ENCODE data around the gene ACTR1B.
A peak's percentile ranks its signal among the peaks of the same experiment; 100 is the strongest.
"Not testable (repeated sequence)": the region's sequence is repeated elsewhere in the genome, so short reads cannot be mapped to it uniquely, and the experiment has no call there.

The ACTR1B gene

DNA sequence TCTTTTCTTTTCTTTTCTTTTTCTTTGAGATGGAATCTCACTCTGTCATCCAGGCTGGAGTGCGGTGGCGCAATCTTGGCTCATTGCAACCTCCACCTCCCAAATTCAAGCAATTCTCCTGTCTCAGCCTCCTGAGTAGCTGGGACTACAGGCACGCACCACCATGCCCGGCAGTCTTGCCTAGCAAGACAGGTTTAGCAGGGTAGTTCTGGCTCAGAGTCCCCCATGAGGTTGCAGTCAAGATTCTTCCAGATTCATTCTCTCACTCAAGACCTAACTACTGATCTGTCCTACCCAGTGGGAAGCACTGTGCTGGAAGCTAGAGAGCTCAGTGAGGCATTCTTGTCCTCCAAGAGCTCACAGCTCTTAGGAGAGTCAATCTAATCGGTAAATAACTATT, 31.9 kb upstream of the ACTR1B start:
- no peak for DNase-seq (ENCODE audit: low read depth, low spot score)
- H3K4me3 ChIP-seq (ENCODE audit: low read length) = no peak overlapping the region

DNA sequence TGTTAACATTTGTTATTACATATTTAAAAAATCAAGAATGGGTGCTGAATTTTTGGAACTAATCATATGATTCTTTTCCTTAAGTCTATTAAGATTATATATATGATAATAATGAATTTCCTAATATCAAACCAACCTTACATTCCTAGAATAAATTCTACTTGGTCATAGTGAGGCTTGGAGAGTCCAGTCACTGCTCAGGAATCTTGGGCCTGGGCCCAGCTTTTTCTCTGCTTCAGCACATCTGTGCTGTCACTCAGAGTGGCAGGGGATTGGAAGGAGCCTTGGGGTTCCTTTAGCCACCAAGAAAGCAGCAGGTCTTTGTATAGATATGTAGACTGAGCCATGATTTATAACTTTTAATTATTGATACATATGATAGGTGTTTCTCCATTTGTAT, 29.6 kb upstream of the ACTR1B start:
- no peak overlapping the region for H3K4me3 ChIP-seq (ENCODE audit: low read length)
- DNase-seq (ENCODE audit: low read depth, low spot score) = no peak

DNA sequence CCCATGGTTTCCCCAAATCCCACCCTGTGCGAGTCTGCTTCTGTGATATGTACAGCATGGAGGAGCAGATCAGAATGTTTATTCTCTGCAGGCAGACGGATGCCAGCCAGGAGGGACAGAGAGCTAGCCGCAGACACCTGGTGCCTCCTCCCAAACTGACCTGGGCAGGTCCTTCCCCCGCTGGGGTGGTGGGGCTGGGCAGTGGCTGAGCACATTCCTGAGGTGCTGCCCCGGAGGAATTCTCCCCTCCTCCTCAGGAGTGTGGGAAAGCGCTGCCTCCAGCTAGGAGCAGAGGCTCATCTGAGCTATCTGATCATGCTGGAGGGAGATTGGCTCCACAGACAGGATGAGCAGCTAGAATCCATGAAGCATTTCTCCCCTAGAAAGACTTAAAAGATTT, 27.3 kb upstream of the ACTR1B start:
- H3K4me3 ChIP-seq (ENCODE audit: low read length) = no peak overlapping the region
- no peak for DNase-seq (ENCODE audit: low read depth, low spot score)

DNA sequence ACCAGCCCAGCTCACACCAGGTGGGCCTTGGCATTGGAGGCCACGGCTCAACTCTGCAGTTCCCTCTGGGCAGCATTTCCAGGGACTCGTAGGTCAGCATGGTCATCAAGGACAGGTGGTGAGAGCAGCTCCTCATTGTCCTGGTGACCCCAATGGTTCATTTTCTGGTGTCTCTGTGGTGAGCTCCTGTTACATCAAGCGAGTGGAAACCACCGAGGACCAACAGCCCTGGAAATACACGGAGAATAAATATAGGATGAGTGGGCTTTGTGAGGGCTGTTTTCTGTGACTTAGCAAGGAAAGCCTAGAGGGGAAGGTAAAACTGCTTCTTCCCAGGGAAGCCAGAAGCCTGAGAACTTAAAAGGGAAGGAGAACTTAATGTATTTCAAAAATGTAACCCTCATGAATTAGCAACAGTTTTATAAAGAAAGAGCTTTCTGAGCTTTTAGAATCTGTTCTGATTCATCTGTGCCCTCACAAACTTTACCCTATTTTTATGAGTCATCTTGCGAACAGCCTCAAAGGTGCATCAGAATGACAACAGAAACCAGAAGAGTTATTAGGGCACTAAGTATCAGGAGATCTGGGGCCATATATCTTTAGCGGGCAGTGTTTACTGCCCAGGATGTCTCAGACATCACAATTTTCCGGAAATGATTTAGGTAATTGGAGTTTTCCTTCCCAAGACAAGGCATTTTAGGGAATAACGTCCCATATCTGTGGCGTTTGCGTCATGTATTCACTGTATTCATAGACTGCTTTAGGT, 24.4 kb upstream of the ACTR1B start:
- DNase-seq (ENCODE audit: low read depth, low spot score) = no peak
- no peak overlapping the region for H3K4me3 ChIP-seq (ENCODE audit: low read length)

DNA sequence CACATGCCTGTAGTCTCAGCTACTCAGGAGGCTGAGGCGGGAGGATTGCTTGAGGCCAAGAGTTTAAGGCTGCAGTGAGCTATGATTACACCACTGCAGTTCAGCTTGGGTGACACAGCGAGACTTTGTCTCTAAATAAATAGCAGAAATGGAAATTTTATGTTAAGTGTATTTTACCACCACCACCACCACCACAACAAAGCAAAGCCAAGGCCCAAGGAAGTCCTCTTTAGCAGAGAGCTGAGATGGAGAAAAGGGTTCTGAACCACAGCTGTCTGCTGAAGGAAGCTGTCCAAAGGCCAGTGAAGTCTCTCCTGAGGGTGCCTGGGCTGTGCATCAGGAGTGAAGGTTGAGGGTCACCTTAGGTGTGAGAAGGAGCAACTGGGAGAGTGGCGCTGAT, 23.4 kb upstream of the ACTR1B start:
- H3K4me3 ChIP-seq (ENCODE audit: low read length); DNase-seq (ENCODE audit: low read depth, low spot score): not testable (repeated sequence)

DNA sequence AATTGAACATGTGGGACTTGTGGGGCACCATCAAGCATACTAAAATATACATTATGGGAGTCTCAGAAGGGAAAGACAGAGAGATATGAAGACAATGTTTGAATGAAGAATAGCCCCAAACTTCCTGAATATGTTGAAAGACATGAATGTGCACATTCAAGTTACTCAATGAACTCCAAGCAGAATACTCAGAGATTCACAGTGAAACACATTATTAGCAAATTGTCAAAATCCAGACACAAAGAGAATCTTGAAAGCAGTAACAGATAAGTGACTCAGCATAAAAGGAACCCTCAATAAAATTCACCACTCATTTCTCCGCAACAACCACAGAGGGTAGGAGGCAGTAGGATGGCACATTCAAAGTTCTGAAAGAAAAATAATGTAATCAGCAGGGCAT, 14.5 kb upstream of the ACTR1B start:
- DNase-seq (ENCODE audit: low read depth, low spot score) = no peak
- H3K4me3 ChIP-seq (ENCODE audit: low read length) = no peak overlapping the region

DNA sequence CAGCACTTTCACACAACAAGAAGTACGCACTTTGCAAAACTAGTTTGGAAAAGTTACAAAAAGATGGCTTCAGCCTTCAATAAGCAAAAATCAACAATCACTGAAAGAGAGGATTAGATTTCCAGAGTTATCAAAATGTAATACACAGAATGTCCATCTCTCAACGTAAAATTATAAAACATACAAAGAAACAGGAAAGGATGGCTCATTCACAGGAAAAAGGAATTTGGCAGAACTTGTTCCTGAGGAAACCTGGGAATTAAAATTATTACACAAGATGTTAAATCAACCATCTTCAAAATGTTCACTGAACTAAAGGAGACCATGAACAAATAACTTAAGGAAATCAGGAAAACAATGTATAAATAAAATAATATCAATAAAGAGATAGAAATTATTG, 13.6 kb upstream of the ACTR1B start:
- DNase-seq (ENCODE audit: low read depth, low spot score) = no peak
- H3K4me3 ChIP-seq (ENCODE audit: low read length) = no peak overlapping the region

DNA sequence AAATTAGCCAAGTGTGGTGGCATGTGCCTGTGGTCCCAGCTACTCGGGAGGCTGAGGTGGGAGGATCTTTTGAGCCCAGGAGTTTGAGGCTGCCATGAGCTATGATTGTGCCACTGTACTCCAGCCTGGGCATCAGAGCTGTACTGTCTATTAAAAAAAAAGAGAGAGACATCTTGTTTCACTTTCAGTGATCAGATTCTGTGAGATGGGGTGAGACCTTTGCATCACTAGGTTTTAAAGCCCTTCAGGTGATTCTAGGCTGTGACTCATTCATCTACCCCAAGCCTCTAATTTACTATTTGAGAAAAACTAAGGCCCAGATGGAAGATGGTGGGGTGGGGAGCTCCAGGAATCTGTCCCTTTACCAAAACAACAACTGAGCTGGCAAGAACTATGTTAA, 12.8 kb upstream of the ACTR1B start:
- DNase-seq (ENCODE audit: low read depth, low spot score) = no peak
- no peak overlapping the region for H3K4me3 ChIP-seq (ENCODE audit: low read length)

DNA sequence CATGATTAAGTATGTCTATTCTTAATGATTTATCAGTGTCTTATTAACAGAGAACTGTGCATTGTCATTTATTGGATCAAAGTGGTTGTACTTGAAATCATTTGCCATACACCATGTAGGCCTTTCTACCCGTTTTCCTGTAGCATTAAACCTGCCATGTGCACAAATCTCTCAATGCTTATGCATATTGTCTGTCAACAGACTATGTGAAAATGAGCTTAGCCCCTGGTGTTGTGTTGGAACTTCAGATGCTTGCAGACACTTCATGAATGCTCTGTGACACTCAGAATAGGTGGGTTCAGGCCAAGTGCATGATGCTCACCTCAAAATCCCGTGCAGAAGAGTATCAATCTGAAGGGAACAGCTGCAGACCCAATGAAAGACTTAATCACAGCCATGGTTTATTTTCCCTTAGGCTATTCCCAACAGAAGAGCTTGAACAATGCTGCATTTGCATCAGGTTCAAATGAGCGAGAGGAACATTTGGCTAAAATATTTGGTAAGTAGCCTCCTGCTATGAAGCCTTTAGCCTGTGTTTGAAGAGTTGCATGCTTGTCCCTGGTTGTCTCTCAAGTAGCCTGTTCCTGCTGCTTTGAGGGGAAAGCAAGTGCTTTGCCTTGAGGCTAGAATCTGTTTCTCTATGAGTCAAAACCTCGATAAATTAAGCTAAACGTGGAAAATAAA, 11.7 kb upstream of the ACTR1B start:
- no peak for DNase-seq (ENCODE audit: low read depth, low spot score)
- no peak overlapping the region for H3K4me3 ChIP-seq (ENCODE audit: low read length)

DNA sequence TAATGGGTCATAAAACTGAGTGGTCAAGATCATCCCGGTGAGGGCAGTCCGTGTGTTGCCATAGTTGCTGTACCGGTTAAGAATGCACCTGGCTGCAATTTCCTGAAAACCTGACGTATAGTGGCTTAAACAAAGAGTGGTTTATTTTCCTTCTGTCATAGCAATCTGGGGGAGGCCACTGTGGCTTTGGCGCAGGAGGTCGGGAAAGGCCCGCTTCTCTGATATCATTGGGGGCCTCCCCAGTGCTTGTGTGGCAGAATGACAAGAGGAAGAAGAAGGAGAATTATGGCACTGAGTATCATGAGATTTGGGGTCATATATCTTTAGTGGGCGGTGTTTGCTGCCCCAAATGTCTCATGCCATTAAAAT, 10.1 kb upstream of the ACTR1B start:
- no peak overlapping the region for H3K4me3 ChIP-seq (ENCODE audit: low read length)
- no peak for DNase-seq (ENCODE audit: low read depth, low spot score)

DNA sequence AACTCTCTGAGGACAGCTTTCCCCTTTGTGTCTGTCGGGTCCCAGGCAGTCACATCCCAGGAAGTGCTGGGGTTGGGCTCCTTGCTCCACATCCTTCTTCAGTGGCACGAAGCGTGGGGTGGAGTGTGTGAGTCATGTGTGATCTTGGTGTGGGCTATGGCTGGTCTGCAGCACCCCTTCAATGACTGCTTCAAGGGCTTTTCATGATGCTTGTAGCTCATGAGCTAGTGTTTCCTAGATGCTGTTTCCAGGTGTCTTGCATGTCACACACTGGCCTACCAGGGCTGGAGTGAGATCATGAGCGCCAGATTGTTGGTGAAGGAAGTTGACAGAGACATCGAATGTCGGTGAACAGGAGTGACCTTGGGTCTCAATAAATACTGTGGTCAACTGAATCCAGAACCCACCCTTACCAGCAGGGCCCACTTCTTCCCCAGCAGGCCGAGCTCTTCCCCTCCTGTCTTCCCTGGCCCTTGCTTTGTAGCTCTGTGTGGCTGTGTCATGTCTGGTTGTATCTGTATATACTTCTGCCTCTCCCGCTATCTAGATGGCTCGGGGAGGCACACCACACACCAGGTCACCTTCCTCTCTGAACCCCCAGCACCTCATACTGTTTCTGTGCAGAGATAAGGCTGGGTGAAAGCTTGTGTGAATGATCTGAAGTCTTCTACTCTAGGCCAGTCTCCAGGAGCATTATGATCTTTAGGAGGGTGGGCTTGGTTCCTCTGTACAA, 9.5 kb upstream of the ACTR1B start:
- H3K4me3 ChIP-seq (ENCODE audit: low read length) = no peak overlapping the region
- DNase-seq (ENCODE audit: low read depth, low spot score) = no peak

DNA sequence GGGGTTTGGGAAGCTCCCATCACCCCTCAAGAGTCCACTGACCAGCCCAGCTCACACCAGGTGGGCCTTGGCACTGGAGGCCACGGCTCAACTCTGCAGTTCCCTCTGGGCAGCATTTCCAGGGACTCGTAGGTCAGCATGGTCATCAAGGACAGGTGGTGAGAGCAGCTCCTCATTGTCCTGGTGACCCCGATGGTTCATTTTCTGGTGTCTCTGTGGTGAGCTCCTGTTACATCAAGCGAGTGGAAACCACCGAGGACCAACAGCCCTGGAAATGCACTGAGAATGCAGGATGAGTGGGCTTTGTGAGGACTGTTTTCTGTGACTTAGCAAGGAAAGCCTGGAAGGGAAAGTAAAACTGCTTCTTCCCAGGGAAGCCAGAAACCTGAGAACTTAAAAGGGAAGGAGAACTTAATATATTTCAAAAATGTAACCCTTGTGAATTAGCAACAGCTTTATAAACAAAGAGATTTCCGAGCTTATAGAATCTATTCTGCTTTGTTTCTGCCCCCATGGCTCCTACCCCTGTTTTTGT, 8.8 kb upstream of the ACTR1B start:
- DNase-seq (ENCODE audit: low read depth, low spot score); H3K4me3 ChIP-seq (ENCODE audit: low read length): not testable (repeated sequence)

DNA sequence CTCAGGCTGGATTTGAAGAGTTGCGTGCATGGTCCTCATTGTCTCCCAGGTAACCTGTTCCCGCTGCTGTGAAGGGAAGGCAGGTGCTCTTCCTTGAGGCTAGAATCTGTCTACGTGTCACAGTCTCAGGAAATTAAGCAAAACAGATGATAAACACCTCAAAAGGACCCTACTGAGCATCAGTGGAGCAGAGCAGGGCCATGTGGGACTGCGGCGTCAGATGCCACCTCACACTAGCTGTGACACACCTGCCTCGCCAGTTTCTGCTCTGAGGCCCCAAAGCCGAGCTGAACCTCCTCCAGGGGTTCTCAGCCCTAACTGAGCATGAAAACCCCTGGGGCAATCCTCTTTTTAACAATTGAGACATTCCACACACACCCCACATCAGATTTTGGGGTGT, 7.7 kb upstream of the ACTR1B start:
- no peak overlapping the region for H3K4me3 ChIP-seq (ENCODE audit: low read length)
- DNase-seq (ENCODE audit: low read depth, low spot score) = no peak

DNA sequence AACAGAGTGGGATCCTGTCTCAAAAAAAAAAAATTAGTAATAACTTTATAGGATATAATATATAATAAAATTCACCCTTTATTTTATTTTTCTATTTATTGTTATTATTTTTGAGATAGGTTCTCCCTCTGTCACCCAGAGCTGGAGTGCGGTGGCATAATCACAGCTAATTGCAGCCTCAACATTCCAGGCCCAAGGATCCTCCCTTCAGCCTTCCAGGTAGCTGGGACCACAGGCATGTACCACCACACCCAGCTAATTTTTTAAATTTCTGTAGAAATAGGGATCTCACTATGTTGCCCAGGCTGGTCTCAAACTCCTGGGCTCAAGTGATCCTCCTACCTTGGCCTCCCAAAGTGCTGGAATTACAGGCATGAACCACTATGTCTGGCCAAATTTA, 6.6 kb upstream of the ACTR1B start:
- H3K4me3 ChIP-seq (ENCODE audit: low read length) = no peak overlapping the region
- no peak for DNase-seq (ENCODE audit: low read depth, low spot score)

DNA sequence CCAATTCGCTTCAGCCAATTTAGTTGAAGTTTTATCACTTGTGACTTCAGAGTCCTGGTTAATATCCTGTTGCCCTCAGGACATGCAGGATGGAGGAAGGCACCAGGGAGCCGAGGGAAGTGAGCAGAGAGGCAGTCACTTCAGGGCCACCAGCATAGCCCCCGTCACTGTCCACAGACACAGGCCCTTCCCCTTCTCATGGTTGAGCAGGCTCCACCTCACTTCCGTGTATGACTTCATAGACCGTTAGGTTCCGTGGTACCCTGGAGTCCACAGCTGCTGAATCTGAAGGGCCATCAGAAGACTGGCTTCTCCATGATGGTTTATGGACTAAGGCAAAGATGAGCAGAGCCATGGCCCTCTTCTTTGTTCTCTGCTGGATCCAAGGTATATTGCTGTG, 5.6 kb upstream of the ACTR1B start, which contains the start of gene C2orf92:
TSS of gene C2orf92 (plus strand) at position 266 of the 400 bp plus-strand sequence. CDS start at position 342, 76 bp downstream.
- H3K4me3 ChIP-seq (ENCODE audit: low read length) = no peak within 1 kb of the TSS
- DNase-seq (ENCODE audit: low read depth, low spot score) = no peak

DNA sequence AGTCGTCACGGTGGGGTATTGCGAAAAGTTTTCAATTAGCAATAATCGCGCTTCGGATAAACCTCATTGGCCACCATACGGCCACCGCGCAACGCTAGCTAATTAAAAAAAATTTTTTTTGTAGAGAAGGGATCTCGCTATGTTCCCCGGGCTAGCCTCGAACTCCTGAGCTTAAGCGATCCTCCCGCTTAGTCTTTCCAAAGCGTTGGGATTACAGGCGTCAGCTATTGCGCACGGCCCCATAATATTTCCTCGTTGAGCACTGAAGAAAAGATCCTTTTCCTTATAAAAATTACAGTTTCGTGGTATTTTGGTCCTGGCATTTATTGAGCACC, 759 bp upstream of the ACTR1B start:
- peak overlapping the region; percentile 71 for H3K4me3 ChIP-seq (ENCODE audit: low read length)
- DNase-seq (ENCODE audit: low read depth, low spot score) = no peak

DNA sequence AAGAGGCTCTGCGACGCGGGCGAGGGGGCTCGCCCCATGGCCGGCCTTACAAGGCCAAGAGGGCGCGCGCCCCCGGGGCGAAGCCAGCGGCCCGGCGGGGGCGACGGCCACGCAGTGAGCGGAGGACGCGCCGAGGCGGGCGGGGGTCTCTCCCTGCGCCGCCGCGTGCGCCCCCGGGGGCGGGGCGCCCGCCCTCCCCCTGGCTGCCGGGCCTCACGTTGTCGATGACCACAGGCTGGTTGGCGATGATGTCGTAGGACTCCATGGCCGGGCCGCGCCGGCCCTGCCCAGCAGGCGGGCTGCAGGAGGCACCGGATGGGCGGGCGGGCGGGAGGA, 250 bp downstream of the ACTR1B start:
- no peak for DNase-seq (ENCODE audit: low read depth, low spot score)
- peak overlapping the region; percentile 79 for H3K4me3 ChIP-seq (ENCODE audit: low read length)

DNA sequence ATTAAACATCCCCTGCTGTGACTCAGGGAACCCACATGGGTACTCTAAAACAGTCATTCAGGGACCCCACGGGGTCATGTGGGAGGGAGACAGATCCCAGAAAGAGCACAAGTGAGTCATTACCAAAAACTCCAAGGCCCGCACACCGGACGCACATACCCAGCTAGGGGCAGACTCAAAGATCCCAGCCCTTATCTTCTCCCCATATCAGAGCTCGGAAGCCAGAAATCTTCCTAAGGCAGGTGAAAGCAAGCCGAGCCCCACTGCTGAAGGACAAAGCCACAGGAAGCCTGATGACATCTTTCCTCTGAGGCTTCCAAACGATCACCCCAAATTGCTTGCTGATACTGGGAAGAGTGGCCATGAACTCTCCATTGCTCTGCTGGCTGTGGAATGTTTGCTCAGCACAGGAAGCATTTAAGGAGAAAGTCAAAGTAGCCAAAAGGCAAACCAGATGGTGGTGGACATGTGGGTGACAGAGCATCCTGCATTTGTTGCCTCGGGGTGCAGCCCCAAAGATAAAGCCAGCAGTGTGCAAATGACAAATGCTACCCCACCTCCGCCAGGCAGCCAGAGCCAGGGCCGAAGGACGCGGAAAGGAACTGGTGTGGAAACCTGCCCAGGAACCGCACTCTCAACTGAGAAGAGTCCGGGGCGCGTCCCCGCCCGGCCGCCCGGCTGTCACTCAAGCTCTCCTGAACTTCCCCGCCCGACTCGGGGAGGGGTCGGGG, 784 bp downstream of the ACTR1B start:
- no peak for DNase-seq (ENCODE audit: low read depth, low spot score)
- H3K4me3 ChIP-seq (ENCODE audit: low read length) = peak overlapping the region; percentile 79

DNA sequence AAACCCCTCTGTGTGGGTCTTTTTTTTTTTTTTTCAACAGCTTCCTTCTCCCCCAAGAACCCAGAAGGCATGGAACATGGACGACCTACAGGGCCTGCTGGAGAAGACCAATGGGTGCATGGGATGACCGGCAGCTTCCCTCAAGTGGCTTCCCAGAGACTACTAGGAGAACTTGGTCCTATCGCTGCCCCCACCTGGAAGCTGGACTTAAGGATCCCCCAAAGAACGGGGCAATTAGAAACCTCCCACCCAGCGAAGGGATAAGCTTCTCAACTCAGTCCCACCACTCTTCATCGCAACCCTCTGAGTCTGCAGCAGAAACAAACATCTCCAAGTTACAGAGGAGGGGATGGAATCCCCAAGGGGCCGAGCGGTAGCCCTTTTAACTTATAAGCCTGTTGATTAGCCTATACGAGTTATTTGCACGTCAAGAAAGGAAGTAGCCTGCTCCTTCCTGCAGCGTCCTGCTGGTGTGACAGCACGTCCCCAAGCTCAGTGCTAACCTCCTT, 1.4 kb downstream of the ACTR1B start:
- DNase-seq (ENCODE audit: low read depth, low spot score) = no peak
- peak overlapping the region; percentile 79 for H3K4me3 ChIP-seq (ENCODE audit: low read length)
